ENCODE measurements around the gene CTNNBL1. TPM values are rescaled to one million over a fixed set of nuclear protein-coding genes. Genes with fewer than 3 reads are reported as not detected.
"Not testable (repeated sequence)": the region's sequence is repeated elsewhere in the genome, so short reads cannot be mapped to it uniquely, and the experiment has no call there.

The CTNNBL1 gene
- total RNA-seq, 1 donor from 2014 or later: 93.5 TPM

DNA sequence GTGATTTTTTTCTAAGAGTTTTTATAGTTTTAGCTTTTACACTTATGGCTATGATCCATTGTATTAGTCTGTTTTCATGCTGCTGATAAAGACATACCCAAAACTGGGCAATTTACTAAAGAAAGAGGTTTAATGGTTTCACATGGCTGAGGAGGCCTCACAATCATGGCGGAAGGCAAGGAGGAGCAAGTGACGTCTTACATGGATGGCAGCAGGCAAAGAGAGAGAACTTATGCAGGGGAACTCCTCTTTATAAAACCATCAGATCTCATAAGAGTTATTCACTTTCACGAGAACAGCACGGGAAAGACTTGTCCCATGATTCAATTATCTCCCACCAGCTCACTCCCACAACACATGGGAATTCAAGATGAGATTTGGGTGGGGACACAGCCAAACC lies 29.2 kb upstream of the CTNNBL1 start:
- H3K4me3 Mint-ChIP-seq; H3K27ac Mint-ChIP-seq; H3K9me3 Mint-ChIP-seq; DNase-seq (ENCODE audit: low spot score); H3K4me1 Mint-ChIP-seq (ENCODE audit: low read depth); H3K36me3 Mint-ChIP-seq (ENCODE audit: low read depth); intact Hi-C loops (cut with micrococcal nuclease); H3K27me3 Mint-ChIP-seq (ENCODE audit: insufficient read depth): not testable (repeated sequence)

- Mint-ChIP-seq H3K4me1 (ENCODE audit: low read depth) (no peaks in the 10 kb centered on the region), H3K9me3 (no peaks in the 10 kb centered on the region), H3K4me3 (no peak overlapping the region), H3K36me3 (ENCODE audit: low read depth) (no peaks in the 10 kb centered on the region), H3K27ac (no peak overlapping the region), H3K27me3 (ENCODE audit: insufficient read depth) (peaks cover 9% of the 10 kb centered on the region)
- intact Hi-C loops (cut with micrococcal nuclease): no loop called here
- DNase-seq (ENCODE audit: low spot score): no peak
Measured at GRCh38 chr20:37668166-37668565, 25.7 kb upstream of the CTNNBL1 start.

DNA sequence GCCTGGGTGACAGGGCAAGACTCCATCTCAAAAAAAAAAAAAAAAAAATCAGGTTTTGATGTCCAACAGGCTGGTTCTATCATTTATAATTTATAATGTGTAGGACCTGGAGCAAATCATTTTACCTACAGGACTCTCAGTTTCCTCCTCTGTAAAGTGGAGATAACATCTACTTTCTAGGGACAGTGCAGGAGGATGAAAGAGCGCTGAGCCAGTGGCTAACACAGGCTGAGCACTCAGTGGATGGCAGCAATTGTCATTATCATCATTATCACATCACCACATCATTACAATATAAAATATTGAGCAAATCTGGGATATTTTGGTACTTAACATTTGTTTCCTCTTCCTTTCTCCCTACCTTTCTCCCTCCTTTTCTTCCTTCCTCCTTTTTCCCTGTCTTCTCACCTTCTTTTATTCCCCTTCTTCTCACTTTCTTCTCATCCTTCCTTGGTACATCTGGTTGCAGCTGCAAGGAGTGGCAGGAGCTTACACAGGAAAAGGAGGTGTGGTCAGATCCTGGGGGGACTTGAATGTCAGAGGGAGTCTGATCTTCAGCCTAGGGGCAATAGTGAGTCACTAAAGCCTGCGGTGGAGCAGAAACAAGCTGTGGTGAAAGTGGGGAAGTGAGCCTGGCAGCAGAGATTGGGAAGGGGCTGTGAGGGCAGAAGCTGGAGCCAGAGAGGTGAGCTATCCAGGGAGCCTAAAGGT lies 24.6 kb upstream of the CTNNBL1 start:
- DNase-seq (ENCODE audit: low spot score): no peak
- H3K9me3 Mint-ChIP-seq: no peaks in the 10 kb centered on the region

GRCh38 chr20:37669773-37670236 lies 24.0 kb upstream of the CTNNBL1 start:
- intact Hi-C loops (cut with micrococcal nuclease): no loop called here
- Mint-ChIP-seq H3K4me3 (no peak overlapping the region), H3K27ac (no peak overlapping the region), H3K4me1 (ENCODE audit: low read depth) (no peaks in the 10 kb centered on the region), H3K9me3 (no peaks in the 10 kb centered on the region), H3K27me3 (ENCODE audit: insufficient read depth) (peaks cover 9% of the 10 kb centered on the region), H3K36me3 (ENCODE audit: low read depth) (no peaks in the 10 kb centered on the region)
- no peak for DNase-seq (ENCODE audit: low spot score)

More for the DNA sequence above, 24.6 kb upstream of the CTNNBL1 start:
- Mint-ChIP-seq H3K27me3 (ENCODE audit: insufficient read depth) (peaks cover 9% of the 10 kb centered on the region), H3K4me1 (ENCODE audit: low read depth) (no peaks in the 10 kb centered on the region), H3K36me3 (ENCODE audit: low read depth) (no peaks in the 10 kb centered on the region), H3K4me3 (no peak overlapping the region), H3K27ac (no peak overlapping the region)
- intact Hi-C loops (cut with micrococcal nuclease): no loop called here

DNA sequence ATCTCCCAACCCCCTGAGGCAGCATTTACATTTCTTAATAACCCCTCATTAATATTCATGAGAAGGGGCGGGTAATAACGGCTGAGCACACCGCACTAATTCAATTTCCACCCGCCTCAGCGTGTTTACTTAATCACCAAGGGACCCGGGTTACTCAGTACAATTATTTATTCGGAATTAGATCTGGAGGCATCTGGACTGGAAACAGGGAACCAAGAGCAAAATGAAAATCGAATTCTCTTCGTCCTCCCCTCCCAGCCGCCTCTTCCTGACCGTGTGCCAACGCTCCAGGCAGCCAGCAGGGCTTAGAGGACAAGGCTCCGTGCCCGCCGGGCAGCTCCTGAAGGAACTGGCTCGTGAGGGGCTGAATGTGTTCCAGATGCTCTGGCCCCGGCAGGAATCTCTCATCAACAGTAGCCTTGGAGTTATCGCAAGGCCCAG lies 23.5 kb upstream of the CTNNBL1 start:
- H3K9me3 Mint-ChIP-seq: no peaks in the 10 kb centered on the region
- intact Hi-C loops (cut with micrococcal nuclease): no loop called here
- no peak for DNase-seq (ENCODE audit: low spot score)
- H3K4me3 Mint-ChIP-seq: no peak overlapping the region
- no peak overlapping the region for H3K27ac Mint-ChIP-seq
- peaks cover 9% of the 10 kb centered on the region for H3K27me3 Mint-ChIP-seq (ENCODE audit: insufficient read depth)
- no peaks in the 10 kb centered on the region for H3K36me3 Mint-ChIP-seq (ENCODE audit: low read depth)
- H3K4me1 Mint-ChIP-seq (ENCODE audit: low read depth): no peaks in the 10 kb centered on the region

DNA sequence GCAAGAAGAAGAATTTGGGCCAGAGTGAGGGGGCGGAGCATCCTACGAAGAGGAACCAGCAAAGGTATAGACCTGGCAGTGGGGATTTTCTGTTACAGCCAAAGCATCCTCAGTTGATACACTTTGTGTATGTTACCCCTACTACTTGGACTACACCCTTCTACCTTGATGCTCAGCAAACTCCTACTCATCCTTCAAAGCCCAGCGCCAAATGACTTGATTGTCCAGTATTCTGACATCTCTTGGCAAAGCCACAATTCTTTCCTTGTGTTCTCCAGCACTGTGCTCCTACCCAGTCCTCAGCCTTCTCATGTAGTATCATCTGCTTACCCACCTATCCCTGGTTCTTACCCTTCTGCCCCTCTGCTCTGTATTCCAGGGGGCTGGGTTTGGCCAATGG lies 21.7 kb upstream of the CTNNBL1 start:
- no peak overlapping the region for H3K4me3 Mint-ChIP-seq
- H3K4me1 Mint-ChIP-seq (ENCODE audit: low read depth): no peaks in the 10 kb centered on the region
- intact Hi-C loops (cut with micrococcal nuclease): no loop called here
- peaks cover 11% of the 10 kb centered on the region for H3K27me3 Mint-ChIP-seq (ENCODE audit: insufficient read depth)
- no peaks in the 10 kb centered on the region for H3K9me3 Mint-ChIP-seq
- H3K27ac Mint-ChIP-seq: no peak overlapping the region
- H3K36me3 Mint-ChIP-seq (ENCODE audit: low read depth): no peaks in the 10 kb centered on the region
- no peak for DNase-seq (ENCODE audit: low spot score)

DNA sequence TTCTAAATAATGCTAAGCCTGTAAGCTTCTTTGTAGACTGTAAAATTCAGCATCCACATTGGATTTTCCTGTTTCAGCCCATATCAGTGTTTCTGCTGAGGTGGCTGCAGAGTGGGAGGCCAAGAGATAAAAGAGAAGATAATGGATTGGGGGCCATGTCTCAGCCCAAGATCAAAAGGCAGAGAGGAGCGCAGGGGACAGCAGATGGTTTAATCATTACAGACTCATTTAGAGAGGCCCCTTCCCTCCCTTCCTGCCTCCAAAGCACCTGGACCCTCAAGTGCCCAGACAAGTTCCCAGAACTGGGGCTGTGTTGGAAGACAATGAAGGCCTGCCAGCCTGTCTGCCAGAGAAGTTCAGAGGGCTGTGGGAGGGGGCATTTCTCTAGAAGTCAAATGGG lies 20.4 kb upstream of the CTNNBL1 start:
- Mint-ChIP-seq H3K36me3 (ENCODE audit: low read depth) (no peaks in the 10 kb centered on the region), H3K4me3 (no peak overlapping the region), H3K27me3 (ENCODE audit: insufficient read depth) (peaks cover 18% of the 10 kb centered on the region), H3K27ac (no peak overlapping the region), H3K9me3 (no peaks in the 10 kb centered on the region), H3K4me1 (ENCODE audit: low read depth) (no peaks in the 10 kb centered on the region)
- DNase-seq (ENCODE audit: low spot score): no peak
- intact Hi-C loops (cut with micrococcal nuclease): no loop called here

GRCh38 chr20:37676440-37676839 lies 17.4 kb upstream of the CTNNBL1 start:
- no peak overlapping the region for H3K4me3 Mint-ChIP-seq
- no peak overlapping the region for H3K27ac Mint-ChIP-seq
- H3K4me1 Mint-ChIP-seq (ENCODE audit: low read depth): no peaks in the 10 kb centered on the region
- H3K27me3 Mint-ChIP-seq (ENCODE audit: insufficient read depth): peaks cover 10% of the 10 kb centered on the region
- H3K9me3 Mint-ChIP-seq: no peaks in the 10 kb centered on the region
- no peak for DNase-seq (ENCODE audit: low spot score)
- no peaks in the 10 kb centered on the region for H3K36me3 Mint-ChIP-seq (ENCODE audit: low read depth)
- intact Hi-C loops (cut with micrococcal nuclease): no loop called here

GRCh38 chr20:37677969-37678861 lies 15.6 kb upstream of the CTNNBL1 start:
- Mint-ChIP-seq H3K36me3 (ENCODE audit: low read depth) (no peaks in the 10 kb centered on the region), H3K4me1 (ENCODE audit: low read depth) (no peaks in the 10 kb centered on the region), H3K9me3 (no peaks in the 10 kb centered on the region), H3K27ac (no peak overlapping the region), H3K4me3 (no peak overlapping the region), H3K27me3 (ENCODE audit: insufficient read depth) (peaks cover 13% of the 10 kb centered on the region)
- intact Hi-C loops (cut with micrococcal nuclease): no loop called here
- no peak for DNase-seq (ENCODE audit: low spot score)

GRCh38 chr20:37679751-37680150 lies 14.1 kb upstream of the CTNNBL1 start:
- H3K4me3 Mint-ChIP-seq; H3K36me3 Mint-ChIP-seq (ENCODE audit: low read depth); H3K27ac Mint-ChIP-seq; H3K9me3 Mint-ChIP-seq; intact Hi-C loops (cut with micrococcal nuclease); H3K4me1 Mint-ChIP-seq (ENCODE audit: low read depth); DNase-seq (ENCODE audit: low spot score): not testable (repeated sequence)
- H3K27me3 Mint-ChIP-seq (ENCODE audit: insufficient read depth): peaks cover 13% of the 10 kb centered on the region

GRCh38 chr20:37680420-37680819 lies 13.4 kb upstream of the CTNNBL1 start:
- Mint-ChIP-seq H3K27me3 (ENCODE audit: insufficient read depth) (peaks cover 13% of the 10 kb centered on the region), H3K9me3 (no peaks in the 10 kb centered on the region), H3K4me1 (ENCODE audit: low read depth) (no peaks in the 10 kb centered on the region), H3K27ac (no peak overlapping the region), H3K36me3 (ENCODE audit: low read depth) (no peaks in the 10 kb centered on the region), H3K4me3 (no peak overlapping the region)
- intact Hi-C loops (cut with micrococcal nuclease): no loop called here
- DNase-seq (ENCODE audit: low spot score): no peak

GRCh38 chr20:37681384-37682112 lies 12.3 kb upstream of the CTNNBL1 start:
- Mint-ChIP-seq H3K36me3 (ENCODE audit: low read depth) (no peaks in the 10 kb centered on the region), H3K27me3 (ENCODE audit: insufficient read depth) (peaks cover 11% of the 10 kb centered on the region), H3K4me3 (no peak overlapping the region), H3K9me3 (no peaks in the 10 kb centered on the region), H3K4me1 (ENCODE audit: low read depth) (no peaks in the 10 kb centered on the region), H3K27ac (no peak overlapping the region)
- no peak for DNase-seq (ENCODE audit: low spot score)
- intact Hi-C loops (cut with micrococcal nuclease): no loop called here

- H3K4me1 Mint-ChIP-seq (ENCODE audit: low read depth); H3K9me3 Mint-ChIP-seq; H3K4me3 Mint-ChIP-seq; intact Hi-C loops (cut with micrococcal nuclease); H3K27ac Mint-ChIP-seq; DNase-seq (ENCODE audit: low spot score); H3K36me3 Mint-ChIP-seq (ENCODE audit: low read depth); H3K27me3 Mint-ChIP-seq (ENCODE audit: insufficient read depth): not testable (repeated sequence)
Measured at GRCh38 chr20:37683146-37683545, 10.7 kb upstream of the CTNNBL1 start.
